HG03097 (cell line): Measurements from ENCODE around the gene DYNLL1.

Experiments
- ATAC-seq: cut with Tn5 transposase; IDR thresholded peaks from one replicate; pipeline ENCODE4 v1.9.1; 2021; ENCODE audit not compliant: unreplicated experiment, low FRiP score

DYNLL1 gene

DNA sequence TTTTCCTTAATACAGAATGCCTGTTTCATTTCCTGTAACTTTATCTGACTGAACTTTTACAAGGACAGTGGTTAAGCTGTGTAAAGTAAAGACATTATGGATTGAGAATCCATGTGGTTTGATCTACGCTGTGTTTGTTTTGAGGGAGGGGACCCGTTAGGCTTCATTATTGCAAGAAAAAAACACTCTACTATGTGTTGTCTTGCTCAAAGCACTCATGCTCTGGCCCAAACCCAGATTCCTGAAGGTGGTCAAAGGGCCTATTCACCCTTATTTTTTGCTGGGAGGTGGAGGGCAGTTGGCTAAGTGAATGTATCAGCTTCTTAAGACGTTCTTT is 50.1 kb downstream of the DYNLL1 start:
- no peak for ATAC-seq
